ENCODE data around the gene TACC3.
"Not testable (repeated sequence)": the region's sequence is repeated elsewhere in the genome, so short reads cannot be mapped to it uniquely, and the experiment has no call there.

TACC3 gene

DNA sequence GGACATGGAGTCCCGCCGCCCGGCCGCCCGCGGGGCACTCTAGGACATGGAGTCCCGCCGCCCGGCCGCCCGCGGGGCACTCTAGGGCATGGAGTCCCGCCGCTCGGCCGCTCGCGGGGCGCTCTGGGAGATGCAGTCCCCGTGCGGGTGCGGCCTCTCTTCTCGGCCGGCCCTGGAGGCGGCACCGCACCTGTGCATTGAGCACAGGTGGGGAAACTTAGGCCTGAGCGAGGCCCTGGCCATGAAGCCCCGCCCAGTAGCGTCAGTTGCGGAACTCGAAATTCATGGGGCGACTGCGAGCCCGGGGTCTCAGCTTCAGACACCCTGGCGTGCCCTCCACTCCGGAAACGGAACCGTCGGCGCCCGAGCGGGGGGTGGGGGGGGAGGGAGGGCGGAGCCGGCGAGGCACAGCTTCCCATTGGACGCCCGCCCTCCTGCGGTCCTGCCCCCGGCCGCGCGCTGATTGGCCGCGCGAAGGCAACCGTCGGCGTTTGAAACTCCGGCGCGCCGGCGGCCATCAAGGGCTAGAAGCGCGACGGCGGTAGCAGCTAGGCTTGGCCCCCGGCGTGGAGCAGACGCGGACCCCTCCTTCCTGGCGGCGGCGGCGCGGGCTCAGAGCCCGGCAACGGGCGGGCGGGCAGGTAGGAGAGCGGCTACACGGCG is at the start of gene TACC3, which contains the start of gene TMEM129:
Gene TACC3 (plus strand): TSS at position 519 of the 663 bp plus-strand sequence. CDS start 1,901 bp downstream, outside the sequence.
Gene TMEM129 (minus strand): TSS at position 321 of the 663 bp plus-strand sequence. CDS start 486 bp downstream, outside the sequence.
- peak; percentile 96 for DNase-seq

DNA sequence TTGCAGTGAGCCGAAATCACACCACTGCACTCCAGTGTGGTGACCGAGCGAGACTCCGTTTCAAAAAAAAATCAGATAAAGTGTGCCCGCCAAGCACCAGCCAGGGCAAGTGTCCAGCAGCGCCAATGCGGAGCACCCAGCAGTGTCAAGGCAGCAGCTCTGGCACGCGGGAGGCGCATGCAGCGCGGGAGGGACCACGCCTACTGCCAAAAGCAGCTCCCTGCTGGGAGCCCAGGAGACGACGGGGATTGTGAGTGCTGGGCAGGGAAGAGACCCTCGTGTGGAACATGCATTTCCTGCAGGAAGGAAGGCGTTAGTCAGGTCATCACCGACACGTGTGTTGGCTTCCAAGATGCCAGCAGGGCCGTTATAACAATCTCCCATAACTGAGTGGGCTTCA is 47.6 kb upstream of the TACC3 start:
- no peak for DNase-seq

DNA sequence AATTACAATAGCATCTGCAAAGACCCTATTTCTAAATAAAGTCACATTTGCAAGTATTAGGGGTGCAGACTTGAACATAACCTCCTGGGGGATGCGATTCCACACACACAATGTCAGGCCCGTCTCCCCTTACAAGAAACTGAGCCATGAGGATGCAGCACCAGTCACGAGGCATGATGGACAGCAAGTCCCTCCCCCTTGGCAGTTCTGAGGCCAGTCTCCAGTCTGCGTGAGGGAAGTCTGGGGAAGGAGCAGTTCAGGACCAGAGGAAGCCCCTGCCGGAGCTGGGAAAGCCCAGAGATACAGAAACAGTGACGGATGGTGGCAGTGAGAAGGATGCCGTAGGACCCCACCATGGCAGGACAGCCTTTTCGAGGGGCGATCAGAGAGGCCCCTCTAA is 46.6 kb upstream of the TACC3 start:
- no peak for DNase-seq

DNA sequence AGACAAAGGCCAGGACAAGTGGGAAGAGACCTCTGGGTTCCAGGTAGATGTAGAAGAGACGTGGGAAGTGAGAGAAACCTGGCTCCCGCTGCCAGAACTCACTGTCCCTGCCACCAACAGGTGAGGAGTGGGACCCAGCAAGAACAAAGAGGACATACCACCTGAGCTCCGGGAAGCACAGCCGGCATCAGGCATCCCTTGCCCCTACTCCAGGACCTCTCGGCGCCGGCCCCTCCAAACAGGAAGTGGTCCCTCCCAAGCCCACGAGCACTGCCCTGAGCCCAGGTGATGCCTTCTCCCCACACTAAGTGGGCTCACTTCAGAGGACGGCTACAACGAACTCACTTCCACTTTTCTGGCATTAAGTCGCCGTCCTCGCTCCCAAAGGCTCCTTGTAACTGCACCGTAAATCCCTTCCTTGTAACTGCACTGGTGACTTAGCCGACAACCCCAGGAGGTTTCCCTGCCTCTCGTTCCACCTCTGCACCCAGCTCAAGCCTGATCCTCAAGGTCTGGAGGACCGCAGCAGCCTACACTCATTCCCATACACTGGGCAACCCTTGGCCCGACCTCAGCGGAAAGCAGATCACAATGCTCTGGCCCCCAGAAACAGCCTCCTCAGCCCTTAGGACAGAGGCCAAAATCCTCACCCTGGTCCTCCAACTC is 46.1 kb upstream of the TACC3 start:
- DNase-seq, result no peak

DNA sequence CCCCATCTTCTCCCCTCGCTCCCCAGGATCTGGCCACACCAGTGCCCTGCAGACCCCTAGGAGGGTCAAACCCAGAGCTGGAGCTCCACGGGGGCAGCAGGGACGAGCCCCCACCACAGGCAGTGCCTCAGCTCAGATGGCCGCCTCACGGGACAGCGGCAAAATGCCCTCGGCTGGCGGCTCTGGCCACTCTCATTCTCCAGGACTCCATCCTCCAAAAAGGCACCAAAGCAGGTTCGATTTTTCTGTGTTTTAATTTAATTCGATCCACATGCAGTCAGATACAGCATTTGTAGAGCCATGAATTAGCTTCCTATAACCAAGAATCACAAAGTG is 45.6 kb upstream of the TACC3 start:
- DNase-seq, result no peak

DNA sequence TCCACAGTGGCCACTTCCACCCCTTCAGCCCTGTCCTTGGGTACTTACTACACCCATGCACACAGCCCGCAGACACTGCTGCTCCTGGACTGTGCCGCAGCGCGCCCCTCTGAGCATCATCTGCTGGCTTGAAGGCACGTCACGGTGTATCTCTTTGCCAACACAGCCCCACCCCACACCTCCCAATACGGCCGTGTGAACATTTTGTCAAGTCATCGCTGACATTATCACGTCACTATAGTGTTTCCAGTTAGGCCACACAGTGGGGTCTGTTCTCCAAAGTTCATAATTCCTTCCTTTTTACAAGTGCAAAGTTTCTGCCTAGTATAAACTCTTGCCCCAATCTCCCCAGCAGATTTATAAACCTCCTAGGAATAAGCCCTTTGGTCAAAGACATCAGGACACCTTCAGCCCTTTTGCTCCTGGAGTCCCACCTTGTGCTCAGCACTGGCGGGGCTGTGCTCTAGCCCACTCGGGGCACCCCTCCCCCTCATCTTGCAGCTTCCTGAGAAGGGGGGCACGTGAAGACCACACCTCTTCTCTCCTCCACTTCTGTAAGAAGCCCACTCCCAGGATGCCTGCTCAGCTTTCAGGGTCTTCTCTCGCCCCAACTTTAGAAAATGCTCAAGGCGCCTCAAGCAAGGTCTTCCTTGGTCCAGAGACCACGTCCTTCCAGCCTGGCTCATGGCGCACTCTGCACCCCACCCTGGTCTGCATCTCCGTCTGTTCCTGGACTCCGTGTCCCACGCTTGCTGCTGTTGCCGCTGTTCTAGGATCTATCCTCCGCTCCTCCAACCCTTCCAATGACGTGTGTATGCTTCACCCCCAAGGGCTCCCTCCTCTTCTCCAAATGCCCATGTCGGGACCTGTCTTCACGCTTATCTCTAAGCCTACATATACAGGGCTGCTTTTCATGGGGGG is 44.5 kb upstream of the TACC3 start:
- DNase-seq, result no peak

DNA sequence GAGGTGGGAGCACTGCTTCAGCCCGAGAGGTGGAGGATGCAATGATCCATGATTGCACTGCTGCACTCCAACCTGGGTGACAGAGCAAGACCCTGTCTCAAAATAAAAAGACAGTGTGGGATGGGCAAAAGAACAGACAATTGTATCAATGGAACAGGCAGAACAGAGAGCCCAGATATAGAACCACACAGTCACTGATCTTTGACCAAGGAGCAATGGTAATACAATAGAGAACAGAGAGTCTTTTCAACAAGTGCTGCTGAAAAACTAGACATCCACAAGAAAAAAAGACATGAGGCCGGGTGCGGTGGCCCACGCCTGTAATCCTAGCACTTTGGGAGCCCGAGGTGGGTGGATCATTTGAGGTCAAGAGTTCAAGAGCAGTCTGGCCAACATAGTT is 43.1 kb upstream of the TACC3 start:
- DNase-seq, result no peak

DNA sequence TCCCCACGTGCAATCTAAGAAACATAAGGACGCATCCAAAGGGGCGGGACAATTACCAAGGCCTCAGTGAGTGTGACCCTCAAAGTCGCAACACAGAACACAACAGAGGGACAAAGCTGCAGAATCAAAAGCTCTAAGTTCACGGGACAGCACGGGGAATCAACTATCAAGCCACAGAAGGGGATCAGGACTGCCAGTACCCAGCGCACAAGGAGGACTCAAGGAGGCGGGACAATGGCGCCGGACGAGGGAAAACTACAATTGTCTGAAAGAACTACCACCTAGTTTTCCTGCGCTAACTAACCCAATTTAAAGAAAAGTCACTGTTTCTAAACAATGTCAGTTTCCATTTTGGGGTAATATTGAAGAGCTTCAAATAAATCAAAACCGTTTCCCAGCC is 38.5 kb upstream of the TACC3 start:
- no peak for DNase-seq

DNA sequence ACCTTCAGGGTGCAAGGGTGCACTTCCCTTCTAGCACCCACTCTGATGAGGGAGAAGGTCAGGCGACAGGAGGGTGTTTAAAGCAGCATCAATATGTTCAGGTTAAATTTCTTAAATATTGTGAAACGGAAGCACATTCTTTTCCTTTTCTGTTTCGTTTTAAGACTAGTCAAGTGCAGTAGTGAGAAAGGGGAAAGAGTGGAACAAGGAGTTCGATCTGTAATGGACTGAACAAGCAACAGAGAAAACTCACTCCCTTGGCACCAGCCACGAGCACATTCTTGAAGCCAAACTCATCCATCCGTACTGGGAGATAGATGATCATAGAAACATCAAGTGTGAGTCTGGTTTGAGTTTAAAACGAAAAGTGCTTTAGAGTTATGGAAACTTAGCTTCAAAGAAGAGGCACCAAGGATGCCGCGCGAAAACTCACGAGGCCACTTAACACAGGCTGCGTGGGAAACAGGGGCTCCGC is 38.0 kb upstream of the TACC3 start:
- DNase-seq, result no peak

DNA sequence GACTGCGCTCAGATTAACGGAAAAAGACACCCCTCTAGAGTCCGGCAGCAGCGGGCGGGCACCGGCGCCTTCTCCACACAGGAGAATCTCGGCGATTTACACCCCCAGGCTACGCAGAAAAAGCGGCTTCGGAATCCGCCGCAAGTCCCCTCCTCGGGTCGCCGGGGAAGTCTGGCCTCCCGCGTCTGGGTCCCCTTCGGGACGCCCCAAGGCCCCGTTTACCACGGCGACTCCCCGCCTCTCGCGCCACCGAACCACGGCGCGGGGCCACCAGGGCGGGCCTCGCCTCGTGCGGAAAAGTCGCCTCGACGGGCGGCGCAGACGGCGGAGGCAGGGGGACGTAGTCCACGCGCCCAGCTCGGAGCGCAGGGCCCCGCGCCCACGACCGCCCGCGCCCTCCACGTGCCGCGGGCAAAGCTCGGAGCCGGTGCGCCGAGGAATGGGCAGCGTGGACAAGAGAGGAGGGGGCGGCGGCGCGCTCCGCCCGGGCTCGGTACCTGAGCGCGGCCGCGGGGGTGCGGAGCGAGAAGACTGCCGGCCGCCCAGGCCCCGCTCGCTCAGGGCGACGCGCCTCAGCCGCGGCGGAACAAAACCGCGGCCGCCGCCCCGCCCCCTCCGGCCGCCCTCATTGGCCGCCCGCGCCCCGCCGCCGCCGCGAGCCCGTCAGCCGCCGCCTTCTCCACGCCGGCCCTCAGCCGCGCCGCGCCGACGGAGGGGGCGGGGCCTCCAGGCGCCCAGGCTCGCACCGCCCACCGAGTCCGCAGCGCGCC is 37.4 kb upstream of the TACC3 start, which contains the start of gene FAM53A:
Gene FAM53A (minus strand): TSS at position 578 of the 770 bp plus-strand sequence. CDS start 15,572 bp downstream, outside the sequence.
- peak; percentile 95 for DNase-seq

DNA sequence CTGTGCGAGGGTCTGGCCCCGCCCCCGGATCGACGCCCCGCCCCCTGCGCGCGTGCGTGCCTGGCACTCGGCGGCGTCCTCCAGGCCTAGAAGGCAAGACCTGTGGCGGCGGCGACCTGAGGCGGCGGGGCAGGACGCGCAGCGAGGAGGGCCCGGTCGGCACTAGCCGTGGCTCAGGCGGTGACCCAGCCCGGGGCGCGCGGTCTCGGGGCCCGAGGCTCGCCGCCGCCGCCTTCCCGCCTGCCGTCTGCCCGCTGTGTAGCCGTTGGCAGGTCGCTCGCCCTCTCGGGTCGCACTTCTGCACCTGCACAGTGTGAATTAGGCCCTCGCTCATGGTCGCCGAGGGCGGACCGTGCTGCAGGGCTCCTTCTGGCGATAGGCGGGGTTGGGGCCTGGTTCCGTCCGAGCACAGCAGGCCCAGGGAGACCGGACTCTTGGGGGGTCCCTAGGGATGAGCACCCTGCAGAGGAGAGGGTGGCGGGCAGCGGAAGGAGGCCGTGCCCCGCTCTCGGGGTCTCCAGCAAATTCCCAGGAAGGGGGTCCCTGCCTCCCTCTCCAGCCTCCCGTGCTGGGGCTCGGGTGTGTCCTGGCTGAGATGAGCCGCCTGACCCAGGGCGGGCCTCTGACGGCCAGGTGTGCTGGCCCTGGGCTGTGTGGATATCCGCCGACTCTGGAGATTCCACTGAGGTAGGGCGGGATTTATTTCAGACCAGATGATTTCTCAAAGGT is 36.7 kb upstream of the TACC3 start:
- no peak for DNase-seq

DNA sequence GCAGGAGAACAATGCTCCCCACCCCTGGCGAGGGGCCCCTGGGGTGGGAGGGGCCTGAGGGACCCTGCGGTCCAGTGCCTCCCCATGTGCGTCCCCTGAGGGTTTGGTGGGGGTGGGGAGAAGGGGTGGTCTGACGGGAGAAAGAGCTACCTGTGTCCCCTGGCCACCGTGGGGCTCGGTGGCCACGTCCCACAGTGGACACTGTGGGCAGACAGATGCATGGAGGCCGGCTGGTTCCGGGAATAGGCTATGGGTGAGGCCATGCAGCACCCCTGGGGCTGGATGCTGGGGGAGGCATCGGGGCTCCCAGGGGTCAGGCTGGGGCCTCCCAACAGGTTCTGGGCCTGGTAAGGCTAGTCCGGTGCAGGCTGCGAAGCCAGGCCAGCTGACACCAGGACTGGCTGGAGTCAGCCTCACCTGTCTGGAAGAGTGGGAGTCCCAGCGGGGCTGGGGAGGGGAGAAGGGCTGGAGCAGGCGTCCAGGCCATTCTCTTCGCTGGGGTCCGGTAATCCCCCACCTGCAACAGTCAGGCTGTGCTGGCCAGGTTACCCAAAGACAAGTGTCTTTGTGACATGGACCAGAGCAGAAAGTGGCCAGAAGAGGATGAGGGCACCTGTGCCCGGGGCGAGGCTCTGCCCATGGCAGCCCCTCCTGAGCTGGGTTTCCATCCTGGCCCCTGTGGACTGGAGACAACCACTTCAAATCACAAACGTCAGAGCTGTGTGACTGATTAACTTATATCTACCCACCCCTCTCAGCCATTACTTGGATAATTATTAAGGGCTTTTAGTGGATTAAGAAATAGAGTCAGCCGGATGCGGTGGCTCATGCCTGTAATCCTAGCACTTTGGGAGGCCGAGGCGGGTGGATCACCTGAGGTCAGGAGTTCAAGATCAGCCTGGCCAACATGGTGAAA is 35.8 kb upstream of the TACC3 start:
- DNase-seq, result no peak

DNA sequence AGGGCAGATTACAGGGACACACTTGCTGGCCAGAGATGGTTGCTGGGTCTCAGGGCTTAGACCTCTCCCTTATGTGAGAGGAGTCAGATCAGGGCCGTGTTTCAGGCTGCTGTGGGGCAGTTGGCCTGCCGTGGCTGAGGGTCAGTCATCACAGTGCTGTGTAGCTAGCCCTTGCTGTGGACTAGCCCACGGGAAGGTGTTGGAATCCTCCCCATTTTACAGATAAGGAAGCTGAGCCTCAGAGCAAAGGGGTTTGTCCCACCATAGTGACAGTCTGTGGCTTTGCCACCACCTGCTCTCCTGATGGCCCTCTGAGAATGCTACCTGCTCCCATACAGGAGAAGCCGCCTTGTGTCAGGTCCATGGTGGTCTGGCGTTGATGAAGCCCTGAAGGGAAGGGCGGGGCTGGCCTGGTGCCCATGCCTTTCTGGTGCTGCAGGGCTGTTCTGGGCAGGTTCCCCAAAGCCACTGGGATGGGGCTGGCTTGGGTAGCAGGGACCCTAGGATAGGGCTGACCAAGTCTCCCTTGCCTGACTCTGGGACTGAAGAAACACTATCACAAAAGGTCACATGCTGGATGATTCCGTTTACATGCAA is 34.8 kb upstream of the TACC3 start:
- no peak for DNase-seq

DNA sequence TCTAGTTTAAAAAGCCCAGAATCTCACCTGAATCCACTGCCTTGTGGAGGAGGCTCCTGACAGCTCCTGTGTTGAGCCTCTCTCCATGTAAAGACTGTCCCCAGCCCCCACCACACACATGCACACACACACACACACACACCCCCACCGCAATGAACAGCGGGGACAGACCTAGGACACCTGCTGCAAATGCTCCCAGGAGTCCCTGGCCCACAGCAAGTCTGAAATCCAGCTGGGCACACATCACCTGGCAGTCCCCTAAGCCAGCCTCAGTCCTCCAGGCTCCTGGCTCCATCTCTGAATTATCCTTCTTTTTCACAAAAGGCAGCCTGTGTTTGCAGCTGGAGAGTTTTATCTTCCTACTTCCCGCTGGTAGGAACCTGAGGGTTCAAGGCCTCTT is 30.6 kb upstream of the TACC3 start:
- no peak for DNase-seq

DNA sequence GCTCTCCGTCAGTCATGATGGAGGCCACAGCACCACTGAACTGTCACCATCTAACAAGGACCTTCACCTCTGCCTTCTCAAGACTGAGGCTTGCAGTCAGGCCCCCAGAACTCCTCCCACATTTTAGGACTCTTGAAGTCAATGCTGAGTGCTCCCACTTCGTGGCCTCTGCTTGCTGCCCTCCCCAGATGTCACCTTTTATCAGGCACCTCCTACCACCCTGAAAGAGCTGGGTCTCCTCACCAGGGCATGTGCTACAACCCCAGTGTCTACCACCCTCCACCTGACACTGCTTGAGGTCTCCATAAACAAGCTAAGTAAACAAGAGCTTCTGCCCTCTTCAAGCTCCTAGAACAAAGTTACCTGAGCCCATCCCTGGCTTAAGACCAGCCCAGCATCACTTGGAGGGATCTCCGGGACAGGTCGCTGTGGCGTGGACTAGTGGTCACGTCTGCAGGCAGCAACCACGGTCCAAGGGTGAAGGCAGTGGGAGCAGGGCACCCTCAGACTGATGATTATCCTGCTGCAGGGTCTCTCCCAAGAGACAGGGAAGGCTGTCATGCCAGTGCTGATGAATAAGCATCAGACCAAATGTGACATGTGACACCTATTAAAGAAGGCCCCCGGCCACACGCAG is 29.5 kb upstream of the TACC3 start:
- no peak for DNase-seq

DNA sequence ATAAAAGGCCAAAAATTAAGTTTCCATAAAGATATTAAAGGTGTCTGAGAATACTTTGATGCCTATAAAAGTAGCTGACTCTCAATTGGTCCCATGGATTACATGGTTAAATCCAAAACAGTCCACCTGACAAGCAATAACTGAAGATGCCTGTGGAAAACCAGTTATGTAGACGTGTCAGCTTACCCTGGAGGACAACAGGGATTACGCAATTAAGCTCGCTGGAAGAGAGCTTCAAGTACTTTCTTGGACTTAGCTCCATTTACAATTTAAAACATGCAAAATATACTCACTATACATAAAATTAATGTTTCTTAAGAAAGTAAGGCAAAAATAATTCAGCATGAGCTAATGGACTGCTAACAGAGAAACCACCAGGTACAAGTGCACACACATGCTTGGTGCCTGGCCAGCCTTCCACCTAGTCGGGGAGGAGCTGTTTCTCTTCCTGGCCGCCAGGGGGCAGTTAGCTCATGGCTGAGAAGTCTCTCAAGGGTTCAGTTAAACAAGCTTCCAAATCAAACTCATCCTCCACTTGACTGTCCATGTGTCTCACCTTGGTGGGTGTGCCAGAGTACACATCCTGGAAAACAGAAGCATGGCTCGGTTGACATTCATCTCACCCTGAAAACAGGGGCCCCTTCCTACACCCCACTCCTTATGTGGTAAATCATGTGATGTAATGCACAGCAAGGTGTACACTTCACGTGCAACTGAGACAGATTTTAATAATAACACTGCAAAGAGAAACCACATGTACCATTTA is 28.0 kb upstream of the TACC3 start:
- peak; percentile 76 for DNase-seq

DNA sequence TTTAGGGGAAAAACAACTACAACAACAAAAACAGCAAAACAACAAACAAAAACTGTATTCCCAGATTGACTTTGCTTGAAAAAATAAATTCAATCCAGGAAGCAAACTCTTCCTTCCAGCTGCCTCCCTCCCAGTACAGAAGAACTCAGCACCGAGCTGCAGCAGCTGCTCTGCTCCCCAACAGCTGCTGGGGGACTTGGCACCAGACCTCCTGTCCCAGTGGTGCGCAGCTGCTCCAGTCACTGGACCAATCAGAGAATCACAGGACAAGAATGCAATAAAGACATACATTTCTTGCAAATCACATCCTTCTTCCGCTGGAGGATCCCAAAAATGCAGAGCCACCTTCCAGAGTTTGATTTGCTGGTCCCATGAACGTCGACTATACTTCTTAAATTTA is 25.4 kb upstream of the TACC3 start:
- no peak for DNase-seq

DNA sequence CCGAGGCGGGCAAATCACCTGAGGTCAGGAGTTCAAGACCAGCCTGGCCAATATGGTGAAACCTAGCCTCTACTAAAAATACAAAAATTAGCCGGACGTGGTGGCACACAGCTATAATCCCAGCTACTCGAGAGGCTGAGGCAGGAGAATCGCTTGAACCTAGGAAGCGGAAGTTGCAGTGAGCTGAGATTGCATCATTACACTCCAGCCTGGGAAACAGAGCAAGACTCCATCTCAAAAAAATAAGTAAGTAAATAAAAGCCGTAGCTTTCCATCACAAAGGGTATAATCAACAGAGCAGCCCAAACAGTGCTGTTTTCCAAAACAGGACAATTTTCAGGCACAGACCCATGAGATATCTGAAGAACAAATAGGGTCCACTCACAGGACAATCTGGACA is 19.6 kb upstream of the TACC3 start:
- DNase-seq, result not testable (repeated sequence)

DNA sequence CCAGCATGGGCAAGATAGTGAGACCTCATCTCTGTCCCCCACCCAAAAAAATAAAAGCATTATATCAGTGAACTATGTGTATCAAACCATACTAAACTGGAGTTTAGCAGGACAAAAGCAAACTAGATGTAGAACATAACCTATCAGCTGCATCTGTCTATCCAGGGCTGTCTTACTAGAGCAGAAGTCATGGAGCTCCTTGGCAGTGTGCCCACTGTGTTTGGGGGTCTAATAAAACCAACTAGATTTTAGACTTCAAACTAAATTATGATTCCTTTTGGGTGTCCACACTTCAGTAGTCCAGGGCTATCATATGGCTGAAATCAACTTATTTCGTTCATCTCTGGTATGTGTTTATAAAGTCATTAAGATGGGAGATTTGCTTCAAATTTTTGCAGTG is 17.5 kb upstream of the TACC3 start:
- no peak for DNase-seq

All from activated naive CD4-positive, alpha-beta T cell treated with anti-CD3 and anti-CD28 coated beads, Interleukin-2, amount 50 U/mL, for 16 hours (primary cell).